Stimulated activated effector memory CD8-positive, alpha-beta T cell treated with anti-CD3 and anti-CD28 coated beads, Interleukin-12 subunit alpha, Interleukin-12 subunit beta, amount 100 ng/mL, for 72 hours (primary cell): ENCODE measurements around the gene SERPINA5.

Source experiments
- ATAC-seq: fragments of 150-1000 bp; cut with Tn5 transposase; 2 replicates; pipeline ENCODE4 v1.10.0; 2021
- DNase-seq, 2 donors: peaks; one replicate each; pipeline ENCODE4 v3.0.0; 2021 to 2022; ENCODE audit warnings: low spot score in 2 of 2
- H3K27ac Mint-ChIP-seq: one replicate; pipeline ENCODE4 v1.8.0; 2022; ENCODE audit warnings: mild to moderate bottlenecking, mixed read lengths
- H3K36me3 Mint-ChIP-seq: one replicate; pipeline ENCODE4 v1.8.0; 2022; ENCODE audit warnings: mild to moderate bottlenecking, mixed read lengths
- H3K4me1 Mint-ChIP-seq: one replicate; pipeline ENCODE4 v1.8.0; 2022; ENCODE audit warnings: mixed read lengths
- H3K4me3 Mint-ChIP-seq: one replicate; pipeline ENCODE4 v1.8.0; 2022; ENCODE audit warnings: mild to moderate bottlenecking, mixed read lengths
- H3K9me3 Mint-ChIP-seq: one replicate; pipeline ENCODE4 v1.8.0; 2022; ENCODE audit warnings: mixed read lengths

The SERPINA5 gene

GRCh38 chr14:94581127-94581999 lies at the start of gene SERPINA5:
Gene SERPINA5 (plus strand): TSS chr14:94581426. CDS start chr14:94587363, 5,937 bp downstream.
- Mint-ChIP-seq H3K27ac (no peak within 1 kb of the TSS), H3K4me3 (no peak within 1 kb of the TSS), H3K9me3 (no peaks in the 10 kb centered on the region), H3K36me3 (no peaks in the 10 kb centered on the region), H3K4me1 (no peaks in the 10 kb centered on the region)
- no peak for ATAC-seq
- no peak for DNase-seq

- Mint-ChIP-seq H3K4me3 (no peak overlapping the region), H3K4me1 (no peaks in the 10 kb centered on the region), H3K36me3 (no peaks in the 10 kb centered on the region), H3K9me3 (no peaks in the 10 kb centered on the region), H3K27ac (no peak overlapping the region)
- ATAC-seq: no peak
- no peak for DNase-seq
Observed at GRCh38 chr14:94532447-94532846, 48.8 kb upstream of the SERPINA5 start.

GRCh38 chr14:94535506-94535905 lies 45.7 kb upstream of the SERPINA5 start:
- no peak for ATAC-seq
- H3K36me3 Mint-ChIP-seq: no peaks in the 10 kb centered on the region
- H3K4me1 Mint-ChIP-seq: peaks cover under 1% of the 10 kb centered on the region
- no peaks in the 10 kb centered on the region for H3K9me3 Mint-ChIP-seq
- H3K4me3 Mint-ChIP-seq: no peak overlapping the region
- DNase-seq: no peak
- H3K27ac Mint-ChIP-seq: no peak overlapping the region

GRCh38 chr14:94536836-94537235 lies 44.4 kb upstream of the SERPINA5 start:
- Mint-ChIP-seq H3K27ac (no peak overlapping the region), H3K4me3 (no peak overlapping the region), H3K36me3 (no peaks in the 10 kb centered on the region), H3K9me3 (no peaks in the 10 kb centered on the region), H3K4me1 (peaks cover 5% of the 10 kb centered on the region)
- ATAC-seq (no peak), DNase-seq (no peak)

- H3K36me3 Mint-ChIP-seq: no peaks in the 10 kb centered on the region
- ATAC-seq (no peak), DNase-seq (no peak)
- peaks cover 5% of the 10 kb centered on the region for H3K4me1 Mint-ChIP-seq
- no peaks in the 10 kb centered on the region for H3K9me3 Mint-ChIP-seq
- no peak overlapping the region for H3K27ac Mint-ChIP-seq
- no peak overlapping the region for H3K4me3 Mint-ChIP-seq
Observed at GRCh38 chr14:94538070-94538740, 43.0 kb upstream of the SERPINA5 start.

GRCh38 chr14:94539181-94539580 lies 42.0 kb upstream of the SERPINA5 start:
- ATAC-seq: no peak
- H3K36me3 Mint-ChIP-seq: no peaks in the 10 kb centered on the region
- no peak overlapping the region for H3K4me3 Mint-ChIP-seq
- H3K9me3 Mint-ChIP-seq: no peaks in the 10 kb centered on the region
- no peak for DNase-seq
- H3K27ac Mint-ChIP-seq: no peak overlapping the region
- peaks cover 5% of the 10 kb centered on the region for H3K4me1 Mint-ChIP-seq

- Mint-ChIP-seq H3K4me1 (peaks cover 5% of the 10 kb centered on the region), H3K27ac (no peak overlapping the region), H3K4me3 (no peak overlapping the region), H3K36me3 (no peaks in the 10 kb centered on the region), H3K9me3 (no peaks in the 10 kb centered on the region)
- no peak for DNase-seq
- no peak for ATAC-seq
Observed at GRCh38 chr14:94540031-94540794, 41.0 kb upstream of the SERPINA5 start.

- H3K36me3 Mint-ChIP-seq: no peaks in the 10 kb centered on the region
- ATAC-seq (no peak), DNase-seq (no peak)
- H3K4me1 Mint-ChIP-seq: peaks cover 5% of the 10 kb centered on the region
- H3K9me3 Mint-ChIP-seq: no peaks in the 10 kb centered on the region
- no peak overlapping the region for H3K4me3 Mint-ChIP-seq
- H3K27ac Mint-ChIP-seq: no peak overlapping the region
Observed at GRCh38 chr14:94541234-94541975, 39.8 kb upstream of the SERPINA5 start.

GRCh38 chr14:94542111-94542810 lies 39.0 kb upstream of the SERPINA5 start:
- DNase-seq (no peak), ATAC-seq (no peak)
- Mint-ChIP-seq H3K4me3 (no peak overlapping the region), H3K36me3 (no peaks in the 10 kb centered on the region), H3K9me3 (no peaks in the 10 kb centered on the region), H3K4me1 (peaks cover 5% of the 10 kb centered on the region), H3K27ac (no peak overlapping the region)

- Mint-ChIP-seq H3K4me1 (peaks cover 5% of the 10 kb centered on the region), H3K4me3 (no peak overlapping the region)
Observed at GRCh38 chr14:94542811-94543440, 38.3 kb upstream of the SERPINA5 start.

GRCh38 chr14:94543449-94544124 lies 37.6 kb upstream of the SERPINA5 start:
- peaks cover 5% of the 10 kb centered on the region for H3K4me1 Mint-ChIP-seq
- H3K27ac Mint-ChIP-seq: no peak overlapping the region
- no peak overlapping the region for H3K4me3 Mint-ChIP-seq
- ATAC-seq (no peak), DNase-seq (no peak)
- H3K9me3 Mint-ChIP-seq: no peaks in the 10 kb centered on the region
- no peaks in the 10 kb centered on the region for H3K36me3 Mint-ChIP-seq

More at GRCh38 chr14:94542811-94543440, 38.3 kb upstream of the SERPINA5 start:
- ATAC-seq (no peak), DNase-seq (no peak)
- H3K9me3 Mint-ChIP-seq: no peaks in the 10 kb centered on the region
- no peak overlapping the region for H3K27ac Mint-ChIP-seq
- no peaks in the 10 kb centered on the region for H3K36me3 Mint-ChIP-seq

- Mint-ChIP-seq H3K9me3 (no peaks in the 10 kb centered on the region), H3K4me1 (peaks cover 5% of the 10 kb centered on the region), H3K27ac (no peak overlapping the region), H3K4me3 (no peak overlapping the region), H3K36me3 (no peaks in the 10 kb centered on the region)
- ATAC-seq: no peak
- DNase-seq: no peak
Observed at GRCh38 chr14:94544726-94545125, 36.5 kb upstream of the SERPINA5 start.

- H3K4me1 Mint-ChIP-seq: peaks cover 5% of the 10 kb centered on the region
- H3K9me3 Mint-ChIP-seq: no peaks in the 10 kb centered on the region
- ATAC-seq (no peak), DNase-seq (no peak)
- no peak overlapping the region for H3K4me3 Mint-ChIP-seq
- H3K27ac Mint-ChIP-seq: no peak overlapping the region
- H3K36me3 Mint-ChIP-seq: no peaks in the 10 kb centered on the region
Observed at GRCh38 chr14:94545131-94545841, 35.9 kb upstream of the SERPINA5 start.
